Activated T-helper 1 cell treated with Interleukin-2 at 50 U/mL for 16 hours (primary cell): ENCODE data around the gene RNU1-3.
"Not testable (repeated sequence)": the region's sequence is repeated elsewhere in the genome, so short reads cannot be mapped to it uniquely, and the experiment has no call there.

ENCODE experiments used
- DNase-seq: peaks from one replicate; pipeline ENCODE4 v3.0.0-alpha.2; 2020; ENCODE audit warnings: low read depth

RNU1-3 gene

DNA sequence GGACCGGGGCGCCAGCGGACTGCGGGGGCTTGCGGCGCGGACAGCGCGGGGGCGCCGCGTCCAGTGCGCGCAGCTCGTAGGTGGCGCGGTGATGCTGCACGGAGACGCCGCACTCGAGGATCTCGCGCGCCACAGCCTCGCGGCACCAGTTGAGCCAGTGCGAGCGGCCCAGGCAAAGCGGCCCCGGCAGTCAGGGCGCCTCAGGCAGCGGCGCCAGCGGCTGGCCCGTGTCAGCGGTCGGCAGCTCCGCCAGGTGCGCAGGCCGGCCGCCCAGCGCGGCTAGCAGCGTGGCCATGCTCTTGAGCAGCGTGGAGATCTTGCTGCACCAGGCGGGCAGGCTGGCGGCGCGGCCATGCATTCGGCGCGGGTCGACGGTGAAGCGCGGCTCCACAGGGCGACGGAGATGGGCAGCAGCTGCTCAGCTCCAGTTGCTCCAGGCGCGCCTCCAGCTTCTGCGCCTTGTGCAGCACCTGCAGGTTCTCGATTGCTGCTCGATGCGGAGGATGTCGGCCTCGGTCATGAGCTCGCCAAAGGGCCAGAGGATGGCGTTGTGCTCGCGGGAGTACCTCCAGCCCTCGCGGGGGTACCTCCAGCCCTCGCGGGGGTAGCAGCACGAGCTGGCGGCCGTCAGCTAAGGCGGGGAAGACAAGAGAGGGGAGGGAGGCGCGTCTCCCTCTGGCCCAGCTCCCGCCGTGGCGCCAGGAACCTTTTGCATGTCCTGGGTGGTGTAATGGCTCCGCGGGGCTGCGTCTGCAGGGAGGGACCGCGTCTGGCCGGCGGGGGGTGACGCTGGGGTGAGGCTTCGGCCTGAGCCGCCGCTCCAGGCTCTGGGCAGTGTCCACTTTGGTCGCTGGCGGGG is 26.9 kb upstream of the RNU1-3 start:
- DNase-seq = not testable (repeated sequence)

DNA sequence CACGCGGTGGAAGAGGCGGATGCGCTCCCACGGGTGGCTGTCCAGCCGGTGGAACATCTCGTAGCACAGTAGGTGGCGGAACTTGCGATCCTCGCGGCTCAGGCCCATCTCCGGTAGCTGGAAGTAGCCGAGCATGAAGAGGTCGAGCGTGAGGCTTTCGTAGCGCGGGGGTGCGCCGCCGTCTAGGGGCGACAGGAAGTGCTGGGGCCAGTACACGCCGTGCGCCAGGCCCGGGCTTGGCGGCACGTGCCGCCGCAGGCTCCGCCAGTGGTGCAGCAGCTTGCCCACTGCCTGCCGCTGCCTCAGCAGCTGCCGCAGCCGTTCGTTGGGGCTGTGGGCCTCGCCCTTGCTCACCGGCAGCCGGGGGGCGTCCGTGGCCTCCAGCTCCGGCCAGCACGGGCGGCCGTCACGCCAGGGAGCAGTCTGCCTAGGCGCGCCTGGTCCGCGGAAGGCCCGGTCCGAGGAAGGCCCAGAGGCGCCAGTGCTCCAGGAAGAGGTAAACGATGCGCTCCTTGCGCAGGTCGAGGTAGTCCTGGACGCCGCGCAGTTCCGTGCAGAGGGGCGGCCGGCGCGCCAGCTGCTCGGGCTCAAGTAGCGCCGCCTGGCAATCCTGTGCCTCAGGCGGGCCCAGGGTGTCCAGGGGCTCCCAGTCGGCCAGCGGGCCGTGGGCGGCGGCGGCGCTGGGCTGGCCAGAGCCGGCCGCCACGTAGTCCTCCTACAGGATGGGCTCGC is 26.1 kb upstream of the RNU1-3 start:
- not testable (repeated sequence) for DNase-seq

DNA sequence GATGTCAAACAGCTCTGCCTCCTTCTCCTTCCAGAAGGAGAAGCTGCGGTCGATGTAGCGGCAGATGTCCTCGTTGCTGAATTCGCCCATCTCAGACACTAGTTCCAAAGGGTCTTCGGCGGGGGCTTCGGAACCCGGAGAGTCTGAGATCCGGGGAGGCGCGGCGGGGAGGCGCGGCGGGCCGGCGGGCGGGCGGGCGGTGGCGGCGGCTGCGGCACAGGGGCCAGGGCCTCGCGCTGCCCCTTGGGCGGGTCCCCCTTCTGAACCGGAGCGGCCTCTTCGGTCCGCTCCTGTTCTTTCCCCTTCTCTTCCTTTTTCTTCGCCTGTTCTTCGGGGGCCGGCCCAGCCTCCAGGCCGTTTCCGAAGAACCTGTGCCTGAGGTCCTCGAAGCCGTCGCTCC is 25.5 kb upstream of the RNU1-3 start:
- DNase-seq = not testable (repeated sequence)

DNA sequence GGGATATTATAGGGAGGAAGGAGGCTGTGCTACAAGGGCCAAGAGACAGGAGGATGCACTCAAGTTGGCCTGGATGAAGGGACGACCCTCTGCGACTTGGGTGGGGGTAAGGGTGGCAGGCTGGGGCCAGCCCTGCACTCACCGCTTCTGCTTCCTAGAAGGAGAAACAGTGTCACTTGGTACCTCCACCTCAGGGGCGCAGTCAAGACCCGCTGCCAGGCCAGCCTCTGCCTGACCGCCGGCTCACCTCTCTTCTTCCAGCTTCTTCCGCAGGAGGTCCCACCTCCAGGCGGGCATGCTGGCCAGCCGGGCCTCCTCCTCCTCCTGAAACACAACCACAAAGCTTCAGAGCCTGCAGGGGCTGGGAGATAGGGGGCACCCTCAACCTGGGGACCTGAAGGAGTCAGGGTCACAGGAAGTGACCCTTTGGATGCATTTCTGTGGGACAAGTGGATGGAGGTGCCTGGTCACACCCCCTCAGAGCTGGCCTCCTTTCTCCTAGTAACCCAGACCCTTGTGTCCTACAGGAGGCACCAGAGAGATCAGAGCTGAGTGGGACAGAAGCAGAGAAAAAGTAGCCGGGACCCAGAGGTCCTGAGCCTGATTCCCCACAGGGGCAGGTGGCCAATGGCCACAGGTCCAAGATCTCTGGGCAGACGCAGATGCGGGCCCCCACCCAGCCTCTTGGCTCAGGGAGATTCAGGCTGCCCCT is 24.4 kb upstream of the RNU1-3 start:
- not testable (repeated sequence) for DNase-seq

DNA sequence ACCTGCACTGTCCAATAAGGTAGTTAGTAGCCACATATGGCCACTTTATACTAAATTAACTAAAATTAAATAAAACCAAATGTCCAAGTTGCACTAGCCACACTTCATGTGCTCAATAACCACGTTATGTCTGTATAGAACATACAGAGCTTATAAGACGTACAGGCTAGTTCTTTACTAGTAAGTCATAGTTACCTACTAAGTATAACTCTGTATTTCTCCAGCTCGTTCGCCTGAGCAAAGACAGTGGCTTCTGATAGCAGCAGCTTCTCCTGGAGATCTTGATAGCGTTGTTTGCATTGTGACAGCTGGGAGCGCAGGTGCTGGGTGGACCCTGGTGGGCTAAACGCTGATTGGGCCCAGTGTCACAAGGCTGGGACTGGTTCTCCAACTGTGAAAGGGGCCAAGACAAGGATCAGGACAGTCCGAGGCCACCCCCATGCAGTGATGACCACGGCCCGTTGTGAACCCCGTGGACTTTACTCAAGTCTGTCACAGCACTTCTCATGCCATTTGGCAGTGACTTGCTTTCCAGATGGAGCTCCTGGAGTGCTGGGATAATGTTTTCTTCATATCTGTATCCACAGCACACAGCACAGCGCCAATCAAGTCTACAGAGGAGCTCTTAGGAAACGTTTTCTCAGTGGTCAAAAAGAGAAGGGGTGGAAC is 20.5 kb upstream of the RNU1-3 start:
- DNase-seq = not testable (repeated sequence)

DNA sequence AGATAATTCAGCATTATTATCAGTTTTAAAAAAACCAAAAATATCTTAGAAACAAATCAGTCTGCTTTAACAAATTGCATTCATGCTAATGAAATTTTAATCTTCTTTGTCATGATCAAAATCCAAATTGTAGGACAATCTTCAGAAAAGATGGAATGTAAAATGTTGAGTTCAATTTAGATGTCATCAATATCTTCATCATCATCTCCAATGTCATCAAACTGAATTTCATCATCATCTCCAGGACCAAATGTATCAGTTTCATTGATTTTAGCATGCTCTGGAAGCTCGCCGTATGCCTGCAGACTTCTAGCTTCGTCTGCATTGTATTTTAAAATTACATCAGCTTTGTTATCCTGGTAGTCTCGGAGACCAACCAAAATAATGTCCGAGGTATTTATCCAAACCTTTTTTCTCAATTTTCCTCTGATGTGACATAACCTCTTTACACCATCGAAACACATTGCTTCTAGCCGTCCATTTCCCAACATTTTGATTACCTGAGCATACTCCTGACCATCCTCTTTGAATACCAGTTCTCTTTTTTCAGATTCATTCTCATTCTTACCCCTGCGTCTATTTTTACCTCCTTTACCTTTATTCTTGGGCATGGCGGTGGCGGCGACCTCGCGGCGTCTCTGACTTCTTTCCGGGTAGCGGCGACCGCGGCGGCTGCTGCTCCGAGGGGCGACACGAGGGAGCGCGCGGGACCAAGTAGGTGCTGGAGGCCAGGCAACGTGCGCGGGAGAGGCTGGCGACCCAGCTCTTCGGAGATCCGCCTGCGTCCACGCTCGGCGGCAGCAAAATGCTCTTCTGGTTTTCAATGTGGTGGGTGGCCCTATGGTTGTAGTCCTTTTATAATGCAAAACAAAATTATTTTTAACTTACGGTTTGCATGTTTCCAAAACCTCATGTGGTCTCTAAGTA is 19.0 kb upstream of the RNU1-3 start:
- not testable (repeated sequence) for DNase-seq

DNA sequence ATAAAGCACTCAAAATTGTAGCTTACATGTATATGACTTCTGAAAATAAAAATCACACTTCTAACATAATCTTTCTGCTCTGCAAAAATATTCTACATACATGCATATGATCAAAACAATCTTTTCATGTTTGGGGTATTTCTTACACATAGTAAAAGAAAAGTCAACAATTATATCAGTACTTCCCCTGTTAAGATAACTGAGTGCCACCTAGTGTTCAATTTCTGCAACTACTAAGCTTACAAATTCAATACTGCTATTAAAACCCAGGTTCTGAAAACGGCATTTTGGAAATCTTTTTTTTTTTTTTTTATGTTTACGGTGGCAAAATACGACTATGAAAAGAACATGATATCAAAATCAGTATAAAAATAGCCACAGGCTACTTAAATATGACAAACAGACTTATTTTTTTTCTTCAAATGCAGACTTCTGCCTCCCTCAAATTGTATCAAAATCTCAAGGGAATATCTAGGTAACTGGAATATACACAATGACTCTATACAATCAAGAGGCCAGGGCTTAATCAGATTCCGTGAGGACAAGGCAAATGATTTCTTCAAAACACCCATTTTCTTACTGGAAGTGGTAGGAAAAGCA is 18.1 kb upstream of the RNU1-3 start:
- not testable (repeated sequence) for DNase-seq

DNA sequence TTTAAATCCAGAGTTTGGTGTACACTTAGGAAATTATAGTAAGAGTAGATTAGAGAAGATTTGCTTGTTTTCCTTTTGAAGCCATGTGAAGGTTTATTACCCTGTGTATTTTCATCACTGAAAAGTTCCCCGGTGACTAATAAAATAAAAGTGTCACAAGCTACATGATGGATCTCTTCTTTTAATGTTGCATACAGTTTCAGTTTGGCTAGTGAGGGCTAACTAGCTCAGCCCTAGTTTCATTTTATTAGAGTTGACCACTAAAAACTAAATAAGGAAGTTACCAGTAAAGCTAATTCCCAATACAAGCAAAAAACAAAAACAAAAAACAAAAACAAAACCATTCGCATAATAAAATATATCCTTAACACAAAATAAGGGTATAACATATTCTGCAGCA is 17.4 kb upstream of the RNU1-3 start:
- DNase-seq = not testable (repeated sequence)

DNA sequence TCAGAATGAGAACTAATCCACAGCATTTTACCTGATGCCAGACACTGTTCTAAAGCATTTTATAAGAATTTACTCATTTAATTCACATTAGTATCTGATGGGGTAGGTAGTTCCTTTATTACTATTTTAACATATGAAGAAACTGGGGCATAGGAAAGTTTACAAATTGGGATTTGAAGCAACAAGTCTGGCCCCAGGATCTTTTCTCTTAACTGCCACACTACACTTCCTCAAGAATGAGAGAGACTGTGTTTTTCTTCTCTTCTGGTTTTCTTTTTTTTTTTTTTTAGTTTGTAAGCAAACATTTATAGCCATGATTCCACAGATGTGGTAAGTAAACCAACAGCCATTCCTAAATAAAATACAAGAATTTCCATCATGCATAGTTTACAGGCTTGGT is 16.1 kb upstream of the RNU1-3 start:
- DNase-seq = not testable (repeated sequence)

DNA sequence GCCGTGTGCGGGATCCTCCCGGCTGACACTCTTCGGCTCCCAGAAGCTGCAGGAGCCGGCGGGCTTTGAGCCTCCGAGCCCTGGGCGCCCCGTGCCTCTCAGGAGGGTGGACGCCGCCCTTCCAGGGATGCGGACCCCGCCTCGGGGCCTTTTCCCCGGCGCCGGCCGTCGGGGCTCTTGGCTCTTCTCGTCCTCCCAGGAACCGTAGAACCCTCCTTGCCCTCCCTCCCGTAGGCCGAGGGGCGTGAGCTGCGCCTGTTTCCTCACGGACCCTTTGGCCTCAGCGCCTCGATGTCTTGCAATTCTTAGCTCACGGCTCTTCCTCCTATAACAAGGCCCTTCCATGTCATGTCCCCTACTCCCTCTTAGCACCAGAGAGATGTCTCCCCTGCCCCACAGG is 13.6 kb upstream of the RNU1-3 start:
- not testable (repeated sequence) for DNase-seq

DNA sequence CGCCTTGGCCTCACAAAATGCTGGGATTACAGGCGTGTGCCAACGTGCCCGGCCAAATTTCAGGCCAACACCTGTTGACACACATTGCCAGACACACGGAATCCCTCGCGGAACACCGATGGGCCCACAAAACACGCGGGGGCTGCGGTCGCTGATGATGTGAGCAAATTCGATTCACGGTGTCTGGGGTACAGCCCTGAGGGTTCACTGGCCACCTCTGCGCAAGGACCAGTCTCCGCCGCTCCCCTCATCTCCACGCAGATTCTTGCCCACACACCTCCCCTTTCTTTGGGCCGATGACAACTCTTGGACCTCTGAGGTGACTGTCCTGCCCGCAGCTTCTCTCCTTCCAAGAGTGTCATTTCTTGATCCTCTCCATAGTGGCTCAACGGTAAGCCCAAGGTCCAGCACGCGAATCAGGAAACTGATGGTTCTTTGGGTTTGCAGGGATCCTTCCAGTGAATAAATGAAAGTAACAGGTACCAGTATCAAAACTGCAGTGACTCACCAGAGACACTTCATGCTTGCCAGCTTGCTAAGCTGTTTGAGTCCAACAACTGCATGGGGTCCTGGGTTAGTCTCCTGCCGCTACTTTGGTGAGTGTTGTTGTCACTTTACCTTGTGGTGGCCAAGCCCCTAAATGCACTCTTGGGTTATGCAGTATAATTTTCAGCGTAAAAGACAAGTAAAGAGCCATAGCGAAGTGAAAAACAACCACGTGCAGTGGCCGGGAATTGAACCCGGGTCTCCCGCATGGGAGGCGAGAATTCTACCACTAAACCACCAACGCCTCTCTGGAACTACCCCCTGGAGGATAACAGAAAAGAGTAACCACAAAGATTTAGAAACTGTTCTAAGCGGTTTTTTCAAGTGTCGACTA is 11.0 kb upstream of the RNU1-3 start:
- DNase-seq = no peak

DNA sequence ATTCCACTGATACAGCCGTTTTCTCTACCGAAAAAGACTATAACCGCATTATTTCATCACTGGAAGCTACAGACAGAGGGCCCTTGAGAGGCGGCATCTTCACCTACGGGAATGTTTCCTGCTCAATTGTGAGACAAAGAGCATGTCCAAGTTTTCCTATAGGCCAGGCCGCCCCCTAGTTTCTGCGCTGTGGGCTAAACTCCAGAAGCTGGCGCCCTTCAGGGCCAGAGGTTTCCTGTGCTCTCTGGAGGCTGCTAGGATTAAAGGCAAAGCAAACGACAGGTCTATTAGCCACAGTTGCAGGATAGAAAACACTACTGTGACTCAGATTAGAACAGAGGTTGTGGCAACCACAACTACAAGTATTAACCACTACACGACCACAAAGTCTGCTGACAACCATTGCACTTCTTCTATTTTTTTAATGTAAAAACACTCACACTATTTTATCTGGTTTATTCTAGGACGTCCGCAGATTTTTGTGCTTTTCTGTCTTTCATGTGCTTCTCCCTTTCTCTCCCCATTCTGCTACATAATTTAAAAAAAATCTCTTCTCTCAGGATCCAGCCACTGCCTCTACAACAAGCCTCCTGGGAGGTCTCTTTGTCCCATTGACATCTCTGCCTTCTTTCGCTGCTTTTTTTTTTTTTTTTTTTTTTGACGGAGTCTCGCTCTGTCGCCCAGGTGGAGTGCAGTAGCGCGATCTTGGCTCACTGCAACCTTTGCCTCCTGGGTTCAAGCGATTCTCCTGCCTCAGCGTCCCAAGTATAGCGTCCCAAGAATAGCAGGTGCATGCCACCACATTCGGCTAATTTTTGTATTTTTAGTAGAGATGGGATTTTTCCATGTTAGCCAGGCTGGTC is 10.1 kb upstream of the RNU1-3 start:
- not testable (repeated sequence) for DNase-seq

DNA sequence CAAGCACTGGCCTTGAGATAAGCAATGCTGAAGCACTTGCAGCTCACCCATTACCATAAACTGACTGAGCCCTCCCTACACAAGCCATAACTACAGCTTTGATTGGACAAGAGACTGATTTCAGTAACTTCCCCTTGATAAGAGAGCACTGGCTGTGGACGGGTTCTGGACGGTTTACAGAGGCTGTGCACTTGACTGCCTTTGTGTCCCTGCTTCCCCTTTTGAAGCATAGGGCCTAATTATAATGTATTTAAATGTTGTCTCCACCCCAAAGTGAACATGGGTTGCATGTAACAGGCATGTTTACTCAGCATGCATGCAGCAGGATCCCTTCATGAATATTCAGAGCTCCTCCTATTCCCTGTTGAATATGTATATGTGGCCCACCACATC is 8.4 kb upstream of the RNU1-3 start:
- not testable (repeated sequence) for DNase-seq

DNA sequence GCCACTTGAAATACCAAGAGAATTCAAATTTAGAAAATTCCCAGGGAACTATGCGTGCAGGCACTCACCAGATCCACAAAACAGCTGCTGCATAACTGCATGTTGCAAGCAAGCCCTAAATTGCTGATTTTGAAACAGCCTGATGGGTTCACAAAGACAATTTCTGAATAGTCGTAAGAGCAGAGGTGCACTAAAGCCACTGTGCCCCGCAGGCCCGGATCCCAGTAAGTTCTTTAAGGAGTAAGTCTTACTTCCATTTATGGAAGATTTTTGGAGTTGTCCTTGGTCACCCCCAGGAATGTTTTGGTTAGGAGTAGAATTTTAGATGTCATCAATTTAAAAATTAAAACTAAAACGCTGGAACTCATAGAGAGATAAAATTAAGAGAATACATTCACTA is 7.2 kb upstream of the RNU1-3 start:
- not testable (repeated sequence) for DNase-seq

DNA sequence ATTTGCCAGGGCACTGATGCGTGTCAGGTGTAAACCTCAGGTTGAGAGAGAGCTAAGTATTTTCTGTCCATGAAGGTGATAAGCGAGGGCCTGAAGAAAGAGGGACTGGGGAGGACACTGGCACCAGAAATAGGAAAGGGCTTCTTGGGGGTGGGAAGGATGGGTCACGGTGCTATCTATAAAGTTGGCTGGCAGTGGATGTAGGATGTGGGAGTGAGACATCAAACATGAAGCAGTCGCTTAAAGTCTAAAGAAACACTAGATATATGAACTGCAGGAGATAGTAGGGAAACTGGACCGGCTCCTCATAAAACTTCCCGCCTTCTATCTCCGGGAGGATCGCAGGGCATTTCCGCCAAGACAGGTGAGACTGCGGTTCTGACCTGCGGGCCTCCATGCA is 912 bp downstream of the RNU1-3 start:
- DNase-seq = not testable (repeated sequence)

DNA sequence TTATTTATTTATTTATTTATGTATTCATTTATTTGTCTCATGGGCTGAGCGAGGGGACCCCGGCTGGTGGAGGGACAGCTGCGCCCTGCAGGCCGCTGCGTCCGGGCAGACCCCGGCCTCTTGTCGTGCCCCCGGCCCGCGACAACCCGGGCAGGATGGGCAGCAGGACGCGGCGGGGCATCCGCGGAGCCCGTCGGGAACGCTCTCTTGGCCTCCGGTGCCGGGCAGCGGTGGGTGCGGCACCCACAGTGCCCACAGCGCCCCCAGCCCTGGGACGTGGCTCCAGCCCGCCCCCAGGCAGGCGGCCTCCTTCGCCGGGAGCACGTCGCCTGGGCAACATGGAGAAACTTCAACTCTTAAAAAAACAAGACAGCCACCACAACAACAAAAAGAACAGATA is 8.5 kb downstream of the RNU1-3 start:
- not testable (repeated sequence) for DNase-seq

DNA sequence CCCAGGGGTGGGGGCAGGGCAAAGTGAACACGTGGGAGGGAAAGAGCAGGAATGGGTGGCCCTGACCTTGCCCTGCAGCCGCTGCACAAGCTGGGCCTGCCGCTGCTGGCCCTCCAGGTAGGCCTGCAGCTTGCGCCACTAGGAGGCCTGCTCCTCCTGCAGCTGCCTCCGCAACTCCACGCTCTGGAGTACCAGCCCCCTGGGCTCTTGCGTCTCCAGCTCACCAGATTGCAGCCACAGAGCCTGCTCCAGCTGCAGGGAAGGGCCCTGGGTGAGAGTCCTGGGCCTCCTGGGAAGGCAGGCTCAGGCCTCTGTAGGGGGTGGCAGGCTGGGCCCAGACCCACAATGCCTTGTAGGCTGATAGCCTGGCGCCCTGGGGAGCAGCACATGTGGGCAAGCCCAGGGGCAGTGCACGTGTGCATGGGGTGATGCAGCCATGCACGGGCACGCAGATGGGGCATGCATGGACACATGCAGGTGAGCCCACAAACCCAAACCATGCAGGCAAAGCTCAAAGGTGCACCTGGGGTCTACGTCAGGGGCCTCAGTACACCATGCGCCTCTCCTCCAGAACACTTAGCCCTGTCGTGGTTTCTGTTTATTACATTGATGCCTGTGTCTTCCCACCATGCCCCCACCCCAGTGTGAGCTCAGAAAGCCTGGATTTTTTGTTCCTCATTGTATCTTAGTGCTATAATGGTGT is 9.6 kb downstream of the RNU1-3 start:
- not testable (repeated sequence) for DNase-seq

DNA sequence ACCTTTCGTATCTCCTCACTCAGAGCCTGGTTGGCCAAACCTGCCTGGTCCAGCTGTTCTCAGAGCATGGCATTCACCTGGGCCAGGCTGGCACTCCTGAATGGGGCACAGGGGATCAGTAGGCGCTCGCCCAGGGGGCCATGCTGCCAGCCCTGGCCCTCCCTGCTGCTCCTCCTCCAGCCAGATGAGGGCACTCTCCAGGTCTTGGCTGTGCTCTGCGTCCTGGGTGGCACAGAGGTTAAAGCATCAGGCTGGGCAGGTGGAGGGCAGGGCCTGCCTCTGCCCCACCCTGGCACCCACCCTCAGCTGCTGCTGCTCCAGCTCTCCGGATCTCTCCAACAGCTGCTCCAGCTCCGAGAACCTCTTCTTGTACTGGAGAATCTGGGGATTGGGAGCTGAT is 10.2 kb downstream of the RNU1-3 start:
- DNase-seq = not testable (repeated sequence)
